Spleen (tissue), 11 donors: Measurements from ENCODE around the gene IMPDH1. TPM values are rescaled to one million over a fixed set of nuclear protein-coding genes. Genes with fewer than 3 reads are reported as not detected.

Source experiments
- DNase-seq: peaks from one replicate; pipeline ENCODE4 v3.0.0-alpha.2; 2020
- H3K27ac ChIP-seq, 8 donors: fragments of 200-600 bp; sonication (generic) in 7 of 8; 1 replicate in 4 of 8; 2 replicates in 4 of 8; pipeline versions ENCODE4 v1.5.0 to v1.8.0; 2016 to 2021; ENCODE audit warnings: inconsistent platforms in 4 of 8, mild to moderate bottlenecking in 4 of 8, moderate library complexity in 1 of 8
- H3K27me3 ChIP-seq, 7 donors: fragments of 200-600 bp; sonication (generic) in 6 of 7; replicated peaks in 1 of 7; 1 replicate in 4 of 7; 2 replicates in 3 of 7; pipeline versions ENCODE4 v1.5.0 to v1.8.0; 2016 to 2021; ENCODE audit warnings: inconsistent platforms in 3 of 7, mild to moderate bottlenecking in 1 of 7
- H3K36me3 ChIP-seq, 6 donors: fragments of 200-600 bp; sonication (generic) in 5 of 6; 1 replicate in 4 of 6; 2 replicates in 2 of 6; pipeline versions ENCODE4 v1.5.0 to v1.8.0; 2016 to 2021; ENCODE audit warnings: inconsistent platforms in 2 of 6
- H3K4me1 ChIP-seq, 6 donors: fragments of 200-600 bp; sonication (generic) in 5 of 6; 1 replicate in 3 of 6; 2 replicates in 3 of 6; pipeline versions ENCODE4 v1.5.0 to v1.8.0; 2016 to 2021; ENCODE audit warnings: inconsistent platforms in 3 of 6
- H3K4me3 ChIP-seq, 8 donors: fragments of 200-600 bp; sonication (generic) in 7 of 8; 1 replicate in 4 of 8; 2 replicates in 4 of 8; pipeline versions ENCODE4 v1.5.0 to v1.8.0; 2016 to 2021; ENCODE audit warnings: inconsistent platforms in 4 of 8, mild to moderate bottlenecking in 4 of 8, moderate library complexity in 2 of 8
- H3K9me3 ChIP-seq, 8 donors: fragments of 200-600 bp; sonication (generic) in 7 of 8; 1 replicate in 4 of 8; 2 replicates in 4 of 8; pipeline versions ENCODE4 v1.5.0 to v1.8.0; 2016 to 2021; ENCODE audit warnings: inconsistent platforms in 4 of 8
- POLR2A ChIP-seq, 3 donors: fragments of 450-650 bp; IDR thresholded peaks; one replicate each; pipeline ENCODE4 v1.5.1; 2017; ENCODE audit warnings: antibody characterized with exemption in 3 of 3, mild to moderate bottlenecking in 1 of 3
- POLR2AphosphoS5 ChIP-seq, 3 donors: sonication (generic); formaldehyde crosslinking; IDR thresholded peaks; one replicate each; pipeline ENCODE4 v1.5.1; 2017; ENCODE audit warnings: antibody characterized with exemption in 3 of 3
- WGBS, 5 donors: extraction: QIAGEN DNeasy Blood & Tissue Kit in 3 of 5; methylation state at CpG; one replicate each; pipeline versions ENCODE4 v1.1.5 to v1.1.7; 2013 to 2018; 5-methylcytosine and 5-hydroxymethylcytosine counted together
- intact Hi-C: fragments of 100-400 bp; cut with DNase I; formaldehyde crosslinking; loops from one replicate; pipeline ENCODE4 v1.15.0; 2023; ENCODE audit warnings: low total_unique reads
- polyA plus RNA-seq, 3 donors: library from polyadenylated mRNA; stranded (reverse); fragments of 200-250 nt; gene quantifications; one replicate each; pipeline ENCODE4 v1.2.1, GENCODE V29; 2013
- total RNA-seq, 7 donors: library from RNA; depleted of rRNA in 3 of 7; stranded (reverse); fragments of >200 nt in 3 of 7; fragmentation: NEBNext Ultra II Directional in 4 of 7; extraction: Animal tissue kit (Norgen Biotek cat#: 25700) in 4 of 7; gene quantifications; one replicate each; pipeline versions ENCODE4 v1.1.0 to v1.2.1, GENCODE V29; 2016 to 2021
- TF ChIP-seq, protein P1 (sequence below), 11 experiments: fragments of 200-600 bp in 7 of 11; fragments of 450-650 bp in 4 of 11; sonication (generic) in 4 of 11; IDR thresholded peaks in 8 of 11; conservative IDR thresholded peaks in 3 of 11; 1 replicate in 7 of 11; 2 replicates in 4 of 11; pipeline versions ENCODE4 v1.4.0 to v1.8.0; 2016 to 2021; ENCODE audit warnings: antibody characterized with exemption in 11 of 11, inconsistent platforms in 4 of 11, mild to moderate bottlenecking in 1 of 11
- donor health status: healthy with polysubstance abuse.
- donor health status: DM: no; HTN: no; CAD: no; lungs with moderate emphysema.
- donor health status: DM: no; HTN: no; CAD: no.
- donor health status: Bipolar disorder and iron deficiency.
- donor health status: healthy.
- donor health status: DM: no; HTN: no; CAD: no.
- donor health status: DM: yes; HTN: yes; CAD: no.

The IMPDH1 gene
- total and polyA plus RNA-seq, 10 donors: 29.9 to 120 (median 83.1) TPM

DNA sequence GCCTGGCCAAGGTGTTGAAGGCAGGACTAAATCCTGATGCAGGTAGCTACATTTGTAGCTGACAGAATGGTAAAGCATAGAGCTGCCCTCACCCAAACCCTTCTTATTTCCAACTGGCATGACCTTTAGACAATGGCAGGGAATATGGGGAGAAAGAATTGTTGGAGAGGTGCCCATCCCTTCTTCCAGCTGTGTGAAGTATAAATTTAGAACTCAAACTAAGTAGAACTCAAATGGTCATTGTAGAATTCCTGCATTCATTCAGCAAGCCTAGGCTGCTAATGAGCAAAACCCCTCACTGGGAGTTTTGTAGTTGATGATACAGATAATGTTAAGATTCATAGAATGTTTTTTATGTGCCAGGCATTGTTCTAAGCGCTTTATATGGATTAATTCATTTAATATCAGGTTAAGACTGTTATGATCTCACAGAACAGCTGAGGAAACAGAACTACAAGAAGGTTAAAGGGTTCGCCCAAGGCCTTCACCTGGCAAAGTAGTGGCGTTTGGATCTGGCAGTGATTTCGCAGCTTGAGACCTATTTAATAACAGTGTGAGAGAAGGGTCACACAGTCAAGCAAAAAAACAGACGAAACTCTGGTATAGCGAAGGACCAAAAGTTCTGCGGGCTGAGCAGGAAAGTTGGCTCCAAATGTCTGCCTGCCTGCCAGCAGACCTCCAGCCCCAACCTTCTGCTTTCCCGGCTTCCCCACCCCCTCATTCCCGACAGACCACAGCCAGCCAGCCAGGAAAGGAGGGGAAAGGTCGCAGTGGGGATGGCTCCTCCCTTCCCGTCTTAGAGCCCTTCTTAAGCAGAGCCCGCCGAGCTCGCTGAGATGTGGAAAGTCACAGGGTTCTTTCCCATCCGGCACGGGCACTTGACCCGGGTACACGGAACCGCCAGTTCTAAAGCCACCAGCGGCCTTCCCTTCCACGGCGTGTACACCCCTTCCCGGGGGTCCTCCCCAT, 44.3 kb upstream of the IMPDH1 start:
- H3K9me3 ChIP-seq: no peaks in the 10 kb centered on the region
- 59 to 70% (median 64%) methylated on average over 23 of the region's 23 CpGs for WGBS, 5 donors
- TF ChIP-seq POLR2AphosphoS5 (IDR thresholded peaks at IDR 0.05) (peak; percentile 77 to 82 (median 82)), POLR2A (IDR thresholded peaks at IDR 0.05) (no peak)
- TF ChIP-seq, protein P1, sequence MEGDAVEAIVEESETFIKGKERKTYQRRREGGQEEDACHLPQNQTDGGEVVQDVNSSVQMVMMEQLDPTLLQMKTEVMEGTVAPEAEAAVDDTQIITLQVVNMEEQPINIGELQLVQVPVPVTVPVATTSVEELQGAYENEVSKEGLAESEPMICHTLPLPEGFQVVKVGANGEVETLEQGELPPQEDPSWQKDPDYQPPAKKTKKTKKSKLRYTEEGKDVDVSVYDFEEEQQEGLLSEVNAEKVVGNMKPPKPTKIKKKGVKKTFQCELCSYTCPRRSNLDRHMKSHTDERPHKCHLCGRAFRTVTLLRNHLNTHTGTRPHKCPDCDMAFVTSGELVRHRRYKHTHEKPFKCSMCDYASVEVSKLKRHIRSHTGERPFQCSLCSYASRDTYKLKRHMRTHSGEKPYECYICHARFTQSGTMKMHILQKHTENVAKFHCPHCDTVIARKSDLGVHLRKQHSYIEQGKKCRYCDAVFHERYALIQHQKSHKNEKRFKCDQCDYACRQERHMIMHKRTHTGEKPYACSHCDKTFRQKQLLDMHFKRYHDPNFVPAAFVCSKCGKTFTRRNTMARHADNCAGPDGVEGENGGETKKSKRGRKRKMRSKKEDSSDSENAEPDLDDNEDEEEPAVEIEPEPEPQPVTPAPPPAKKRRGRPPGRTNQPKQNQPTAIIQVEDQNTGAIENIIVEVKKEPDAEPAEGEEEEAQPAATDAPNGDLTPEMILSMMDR (IDR thresholded peaks at IDR 0.05 in 8 of 11, conservative IDR thresholded peaks at IDR 0.05 in 3 of 11): no peak
- peak overlapping the region; percentile 55 to 93 (median 88) for H3K27ac ChIP-seq
- peak; percentile 84 for DNase-seq
- peaks cover 7 to 51% (median 37%) of the 10 kb centered on the region in 6 donors for H3K4me1 ChIP-seq
- peaks cover 0 to 9% (median 0%) of the 10 kb centered on the region in 6 donors for H3K36me3 ChIP-seq
- no peaks in the 10 kb centered on the region for H3K27me3 ChIP-seq
- intact Hi-C loops: no loop called here
- H3K4me3 ChIP-seq: peak overlapping the region in 1 of 8 donors; percentile 75

DNA sequence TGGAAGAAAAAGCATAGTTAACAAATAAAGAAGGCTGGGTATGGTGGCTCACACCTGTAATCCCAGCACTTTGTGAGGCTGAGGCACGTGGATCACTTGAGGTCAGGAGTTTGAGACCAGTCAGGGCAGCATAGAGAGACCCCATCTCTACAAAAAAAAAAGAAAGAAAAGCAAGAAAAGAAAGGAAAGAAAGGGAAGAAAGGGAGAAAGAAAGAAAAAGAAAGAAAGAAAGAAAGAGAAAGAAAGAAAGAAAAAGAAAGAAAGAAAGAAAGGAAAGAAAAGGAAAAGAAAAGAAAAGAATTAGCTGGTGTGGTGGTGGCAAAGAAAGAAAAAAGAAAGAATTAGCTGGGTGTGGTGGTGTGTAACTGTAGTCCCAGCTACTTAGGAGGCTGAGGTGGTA, 42.8 kb upstream of the IMPDH1 start:
- no peak for DNase-seq
- WGBS, 5 donors: 78 to 96% (median 86%) methylated on average over 1 of the region's 1 CpG
- Histone ChIP-seq H3K9me3 (no peaks in the 10 kb centered on the region), H3K4me1 (peaks cover 7 to 39% (median 25%) of the 10 kb centered on the region in 6 donors), H3K27me3 (no peaks in the 10 kb centered on the region), H3K4me3 (no peak overlapping the region), H3K27ac (no peak overlapping the region), H3K36me3 (peaks cover 0 to 5% (median 0%) of the 10 kb centered on the region in 6 donors)
- intact Hi-C loops: no loop called here
- TF ChIP-seq, protein P1 (IDR thresholded peaks at IDR 0.05 in 8 of 11, conservative IDR thresholded peaks at IDR 0.05 in 3 of 11): no peak
- TF ChIP-seq POLR2A (IDR thresholded peaks at IDR 0.05) (no peak), POLR2AphosphoS5 (IDR thresholded peaks at IDR 0.05) (no peak)

DNA sequence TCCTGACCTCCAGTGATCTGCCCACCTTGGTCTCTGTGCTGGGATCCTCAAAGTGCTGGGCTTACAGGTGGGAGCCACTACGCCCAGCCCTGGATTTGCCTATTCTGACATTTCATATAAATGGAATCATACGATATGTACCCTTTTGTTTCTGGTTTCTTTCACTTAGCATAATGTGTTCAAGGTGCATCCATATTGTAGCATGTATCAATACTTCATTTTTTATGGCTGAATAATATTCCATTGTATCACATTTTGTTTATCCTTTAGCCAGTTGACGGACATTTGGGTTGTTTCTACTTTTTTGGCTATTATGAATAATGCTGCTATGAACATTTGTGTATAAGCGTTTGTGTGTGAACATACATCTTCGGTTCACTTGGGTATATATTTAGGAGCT, 41.1 kb upstream of the IMPDH1 start:
- no peaks in the 10 kb centered on the region for H3K9me3 ChIP-seq
- no peaks in the 10 kb centered on the region for H3K36me3 ChIP-seq
- peaks cover 0 to 23% (median 10%) of the 10 kb centered on the region in 6 donors for H3K4me1 ChIP-seq
- no peak for TF ChIP-seq POLR2A (IDR thresholded peaks at IDR 0.05)
- TF ChIP-seq POLR2AphosphoS5 (IDR thresholded peaks at IDR 0.05): no peak
- TF ChIP-seq, protein P1 (IDR thresholded peaks at IDR 0.05 in 8 of 11, conservative IDR thresholded peaks at IDR 0.05 in 3 of 11): no peak
- no peaks in the 10 kb centered on the region for H3K27me3 ChIP-seq
- DNase-seq: no peak
- 88 to 90% (median 89%) methylated on average over 5 of the region's 5 CpGs for WGBS, 5 donors
- no peak overlapping the region for H3K4me3 ChIP-seq
- intact Hi-C loops: no loop called here
- H3K27ac ChIP-seq: no peak overlapping the region

DNA sequence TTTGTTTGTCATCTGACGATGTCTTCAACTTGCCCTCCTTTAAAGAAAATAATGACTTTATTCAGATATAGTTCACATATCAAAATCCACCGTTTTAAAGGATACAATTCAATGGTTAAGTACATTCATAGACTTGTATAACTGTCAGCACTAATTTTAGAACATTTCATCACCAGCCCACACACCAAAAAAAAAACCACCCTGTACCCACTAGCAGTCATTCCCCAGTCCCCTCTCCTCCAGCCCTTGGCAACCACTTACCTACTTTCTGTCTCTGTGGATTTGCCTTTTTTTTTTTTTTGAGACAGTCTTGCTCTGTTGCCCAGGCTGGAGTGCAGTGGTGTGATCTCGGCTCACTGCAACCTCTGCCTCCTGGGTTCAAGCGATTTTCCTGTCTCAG, 40.6 kb upstream of the IMPDH1 start:
- H3K4me3 ChIP-seq: no peak overlapping the region
- H3K9me3 ChIP-seq: no peaks in the 10 kb centered on the region
- TF ChIP-seq POLR2AphosphoS5 (IDR thresholded peaks at IDR 0.05): no peak
- TF ChIP-seq POLR2A (IDR thresholded peaks at IDR 0.05): no peak
- TF ChIP-seq, protein P1 (IDR thresholded peaks at IDR 0.05 in 8 of 11, conservative IDR thresholded peaks at IDR 0.05 in 3 of 11): no peak
- intact Hi-C loops: no loop called here
- WGBS, 5 donors: 51 to 68% (median 59%) methylated on average over 4 of the region's 4 CpGs
- no peak overlapping the region for H3K27ac ChIP-seq
- H3K27me3 ChIP-seq: no peaks in the 10 kb centered on the region
- DNase-seq: no peak
- H3K36me3 ChIP-seq: no peaks in the 10 kb centered on the region
- peaks cover 0 to 20% (median 10%) of the 10 kb centered on the region in 6 donors for H3K4me1 ChIP-seq
